Common myeloid progenitor, CD34-positive (primary cell): ENCODE results near the gene LRRC8E.
A peak's percentile ranks its signal among the peaks of the same experiment; 100 is the strongest.
"Not testable (repeated sequence)": the region's sequence is repeated elsewhere in the genome, so short reads cannot be mapped to it uniquely, and the experiment has no call there.

Experiments
- CTCF ChIA-PET: fragments of 350-600 bp; sonication (Branson Sonifier 250); formaldehyde crosslinking; loops from one replicate; lab custom pipeline; 2021; ENCODE audit warnings: antibody characterized with exemption; lab: Charles Lee
- POLR2A ChIA-PET: fragments of 350-600 bp; sonication (Branson Sonifier 250); formaldehyde crosslinking; loops from one replicate; lab custom pipeline; 2021; ENCODE audit warnings: antibody characterized with exemption; lab: Charles Lee
- DNase-seq, 3 donors: peaks; one replicate each; pipeline versions ENCODE4 v3.0.0 to v3.0.0-alpha.2; 2013
- H3K27ac ChIP-seq, 2 experiments: 1 replicate in 1 of 2; 2 replicates in 1 of 2; pipeline ENCODE4 v1.7.0; 2013; ENCODE audit warnings: inconsistent platforms in 2 of 2, low read length in 2 of 2, mild to moderate bottlenecking in 2 of 2, low read depth in 1 of 2, moderate library complexity in 1 of 2; ENCODE audit not compliant: severe bottlenecking in 2 of 2, insufficient read depth in 1 of 2, poor library complexity in 1 of 2
- H3K27me3 ChIP-seq, 5 experiments: replicated peaks in 2 of 5; 1 replicate in 3 of 5; 2 replicates in 2 of 5; pipeline versions ENCODE4 v1.6.1 to v1.7.0; 2013; ENCODE audit warnings: low read length in 4 of 5, mild to moderate bottlenecking in 2 of 5, moderate library complexity in 2 of 5, inconsistent platforms in 1 of 5; ENCODE audit not compliant: insufficient read depth in 5 of 5, control insufficient read depth in 4 of 5
- H3K36me3 ChIP-seq, 4 experiments: 1 replicate in 2 of 4; 2 replicates in 2 of 4; pipeline versions ENCODE4 v1.6.1 to v1.7.0; 2013; ENCODE audit warnings: low read length in 3 of 4, control low read depth in 1 of 4, mild to moderate bottlenecking in 1 of 4; ENCODE audit not compliant: control insufficient read depth in 4 of 4, insufficient read depth in 4 of 4
- H3K4me1 ChIP-seq, 4 experiments: 1 replicate in 3 of 4; 2 replicates in 1 of 4; pipeline versions ENCODE4 v1.6.1 to v1.7.1; 2013; ENCODE audit warnings: low read length in 3 of 4, mild to moderate bottlenecking in 3 of 4, control low read depth in 1 of 4, inconsistent platforms in 1 of 4, moderate library complexity in 1 of 4; ENCODE audit not compliant: control insufficient read depth in 4 of 4, insufficient read depth in 4 of 4; ENCODE audit errors: control extremely low read depth in 1 of 4
- H3K4me3 ChIP-seq, 7 experiments: 1 replicate in 4 of 7; 2 replicates in 3 of 7; pipeline versions ENCODE4 v1.5.1 to v1.7.0; 2013; ENCODE audit warnings: mild to moderate bottlenecking in 7 of 7, low read length in 6 of 7, moderate library complexity in 6 of 7, inconsistent platforms in 2 of 7, low read depth in 2 of 7, control low read depth in 1 of 7; ENCODE audit not compliant: insufficient read depth in 4 of 7, control insufficient read depth in 1 of 7; ENCODE audit errors: extremely low read depth in 1 of 7
- H3K9me3 ChIP-seq, 5 experiments: 1 replicate in 4 of 5; 2 replicates in 1 of 5; pipeline versions ENCODE4 v1.6.1 to v1.7.1; 2013; ENCODE audit warnings: low read length in 4 of 5, mild to moderate bottlenecking in 2 of 5, inconsistent platforms in 1 of 5, low read depth in 1 of 5, moderate library complexity in 1 of 5; ENCODE audit not compliant: control insufficient read depth in 4 of 5, insufficient read depth in 2 of 5; ENCODE audit errors: control extremely low read depth in 1 of 5
- WGBS: methylation state at CpG from one replicate; pipeline ENCODE4 v1.1.5; 2013; ENCODE audit not compliant: insufficient coverage; 5-methylcytosine and 5-hydroxymethylcytosine counted together

The LRRC8E gene

GRCh38 chr19:7887408-7888144, 734 bp upstream of the LRRC8E start:
- 70% methylated on average over 9 of the region's 16 CpGs for WGBS
- no peaks in the 10 kb centered on the region for H3K9me3 ChIP-seq
- no peak overlapping the region for H3K27ac ChIP-seq
- no peaks in the 10 kb centered on the region for H3K36me3 ChIP-seq
- H3K27me3 ChIP-seq = peaks cover 0 to 24% (median 8%) of the 10 kb centered on the region in 5 experiments
- DNase-seq = peak in 1 of 3 donors; percentile 22
- POLR2A ChIA-PET = no interaction called here
- CTCF ChIA-PET = interaction anchor here (1.4 to 1.6 kb wide), 4 partner anchors 11 to 30 kb away, joined by 3 to 5 read pairs (median 4); partner anchors contain the start of gene MAP2K7
- H3K4me3 ChIP-seq = no peak overlapping the region
- peaks cover 0 to 12% (median 9%) of the 10 kb centered on the region in 4 experiments for H3K4me1 ChIP-seq

GRCh38 chr19:7888826-7889217, 512 bp downstream of the LRRC8E start:
- Histone ChIP-seq H3K4me1 (peaks cover 0 to 12% (median 9%) of the 10 kb centered on the region in 4 experiments), H3K36me3 (no peaks in the 10 kb centered on the region), H3K4me3 (peak overlapping the region in 3 of 7 experiments; percentile 20 to 58 (median 46)), H3K27me3 (peaks cover 0 to 24% (median 8%) of the 10 kb centered on the region in 5 experiments), H3K27ac (no peak overlapping the region), H3K9me3 (no peaks in the 10 kb centered on the region)
- no peak for DNase-seq
- WGBS = 86% methylated on average over 6 of the region's 8 CpGs
- CTCF ChIA-PET = interaction anchor here (1.4 kb wide), 1 partner anchor 27 kb away, joined by 4 read pairs; no protein-coding TSS in a partner anchor
- POLR2A ChIA-PET = no interaction called here

- H3K36me3 ChIP-seq, H3K4me3 ChIP-seq, H3K9me3 ChIP-seq, H3K4me1 ChIP-seq, H3K27ac ChIP-seq, POLR2A ChIA-PET, CTCF ChIA-PET: not testable (repeated sequence)
- peaks cover 0 to 17% (median 7%) of the 10 kb centered on the region in 5 experiments for H3K27me3 ChIP-seq
- 83% methylated on average over 10 of the region's 18 CpGs for WGBS
- peak in 2 of 3 donors; percentile 52 to 68 for DNase-seq
Measured at GRCh38 chr19:7893362-7894101, 5.2 kb downstream of the LRRC8E start.

- no peak overlapping the region for H3K27ac ChIP-seq
Measured at GRCh38 chr19:7894612-7895309, 6.5 kb downstream of the LRRC8E start.

GRCh38 chr19:7895565-7895964, 7.3 kb downstream of the LRRC8E start:
- ChIA-PET CTCF (no interaction called here), POLR2A (no interaction called here)
- H3K4me1 ChIP-seq = peaks cover 0 to 3% (median 0%) of the 10 kb centered on the region in 4 experiments
- no peak overlapping the region for H3K4me3 ChIP-seq
- DNase-seq = no peak
- H3K27ac ChIP-seq = no peak overlapping the region
- H3K36me3 ChIP-seq = no peaks in the 10 kb centered on the region
- no peaks in the 10 kb centered on the region for H3K9me3 ChIP-seq
- 95% methylated on average over 13 of the region's 13 CpGs for WGBS
- peaks cover 0 to 6% (median 0%) of the 10 kb centered on the region in 5 experiments for H3K27me3 ChIP-seq

More at GRCh38 chr19:7894612-7895309, 6.5 kb downstream of the LRRC8E start:
- peaks cover 0 to 6% (median 3%) of the 10 kb centered on the region in 5 experiments for H3K27me3 ChIP-seq
- DNase-seq = no peak
- ChIA-PET POLR2A (no interaction called here), CTCF (no interaction called here)
- no peaks in the 10 kb centered on the region for H3K36me3 ChIP-seq
- no peaks in the 10 kb centered on the region for H3K9me3 ChIP-seq
- no peak overlapping the region for H3K4me3 ChIP-seq
- 85% methylated on average over 14 of the region's 18 CpGs for WGBS
- peaks cover 0 to 3% (median 0%) of the 10 kb centered on the region in 4 experiments for H3K4me1 ChIP-seq

- Histone ChIP-seq H3K36me3 (peaks cover 0 to 3% (median 0%) of the 10 kb centered on the region in 4 experiments), H3K27me3 (peaks cover 0 to 3% (median 0%) of the 10 kb centered on the region in 5 experiments), H3K4me3 (no peak overlapping the region), H3K9me3 (no peaks in the 10 kb centered on the region), H3K4me1 (peaks cover 0 to 3% (median 0%) of the 10 kb centered on the region in 4 experiments), H3K27ac (no peak overlapping the region)
- ChIA-PET CTCF (interaction anchor here (1.6 to 2.0 kb wide), 2 partner anchors 29 to 44 kb away, joined by 4 to 6 read pairs; no protein-coding TSS in a partner anchor), POLR2A (no interaction called here)
- WGBS = 90% methylated on average over 9 of the region's 11 CpGs
- no peak for DNase-seq
Measured at GRCh38 chr19:7897292-7897691, 9.0 kb downstream of the LRRC8E start.
